HG03045 (cell line): ENCODE results near the gene SPTBN2.
A peak's percentile ranks its signal among the peaks of the same experiment; 100 is the strongest.

ENCODE experiments used
- ATAC-seq: cut with Tn5 transposase; IDR thresholded peaks from one replicate; pipeline ENCODE4 v1.9.1; 2021; ENCODE audit warnings: mild to moderate bottlenecking, moderate library complexity; ENCODE audit not compliant: unreplicated experiment

SPTBN2 gene

GRCh38 chr11:66686100-66686785 is 42.8 kb downstream of the SPTBN2 start:
- no peak for ATAC-seq

DNA sequence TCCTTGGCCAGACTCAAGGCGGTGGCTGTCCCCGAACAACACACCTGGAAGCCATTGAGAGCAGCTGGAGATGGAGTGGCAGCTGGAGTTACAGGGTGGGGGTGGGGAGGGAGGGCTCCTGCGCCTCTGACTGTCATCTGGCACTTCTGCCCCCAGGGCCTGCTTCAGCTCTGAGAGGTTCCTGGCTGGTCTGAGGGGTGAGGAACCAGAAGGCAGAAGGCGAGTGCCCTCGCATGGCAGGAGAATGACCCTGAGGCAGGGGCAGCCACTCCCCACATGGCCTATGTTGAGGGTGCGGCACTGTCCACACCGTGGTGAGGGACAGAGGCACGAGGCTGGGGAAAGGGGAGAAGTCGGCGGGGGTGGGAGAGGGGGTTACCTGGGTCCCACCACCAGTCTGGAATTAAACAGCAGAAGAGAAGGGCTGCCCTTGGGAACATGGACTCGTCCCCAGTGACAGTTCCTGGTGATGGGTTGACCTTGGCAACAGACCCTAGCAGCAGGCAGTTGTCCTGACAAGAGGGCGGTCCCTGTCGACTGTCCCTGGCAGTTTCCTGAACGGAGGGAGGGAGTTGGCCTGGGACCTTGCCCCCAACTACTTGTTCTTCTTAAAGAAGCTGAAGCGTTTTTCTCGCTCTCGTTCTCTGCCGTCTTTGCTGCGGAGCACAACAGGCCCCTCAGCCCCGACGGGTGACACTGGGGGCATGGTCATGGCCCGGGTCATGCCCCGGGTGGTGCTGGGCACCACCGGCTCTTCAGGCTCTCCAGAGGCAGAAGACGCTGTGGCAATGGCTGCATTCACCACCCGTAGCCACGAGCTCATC is 43.5 kb downstream of the SPTBN2 start:
- no peak for ATAC-seq

DNA sequence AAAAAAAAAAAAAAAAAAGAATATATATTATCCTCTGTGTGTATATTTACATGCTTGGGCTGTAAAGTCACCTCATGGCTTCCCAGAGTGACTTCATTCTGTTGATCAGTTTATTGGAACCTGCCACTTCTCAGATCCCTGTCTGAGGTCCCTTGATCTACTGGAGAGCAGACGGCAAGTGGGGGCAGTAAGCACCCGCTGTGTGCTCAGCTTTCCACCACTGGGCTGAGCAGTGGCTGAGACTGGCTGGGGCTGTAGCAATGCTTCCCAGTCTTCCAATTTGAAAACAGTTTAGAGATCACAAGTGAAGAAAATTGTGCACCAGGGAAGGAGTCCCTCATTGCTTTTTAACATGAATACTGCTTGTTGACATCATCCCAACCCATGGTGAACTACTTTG is 44.4 kb downstream of the SPTBN2 start:
- no peak for ATAC-seq

GRCh38 chr11:66683877-66684276 is 45.1 kb downstream of the SPTBN2 start:
- ATAC-seq: no peak

GRCh38 chr11:66680966-66681645 is 47.9 kb downstream of the SPTBN2 start:
- no peak for ATAC-seq

DNA sequence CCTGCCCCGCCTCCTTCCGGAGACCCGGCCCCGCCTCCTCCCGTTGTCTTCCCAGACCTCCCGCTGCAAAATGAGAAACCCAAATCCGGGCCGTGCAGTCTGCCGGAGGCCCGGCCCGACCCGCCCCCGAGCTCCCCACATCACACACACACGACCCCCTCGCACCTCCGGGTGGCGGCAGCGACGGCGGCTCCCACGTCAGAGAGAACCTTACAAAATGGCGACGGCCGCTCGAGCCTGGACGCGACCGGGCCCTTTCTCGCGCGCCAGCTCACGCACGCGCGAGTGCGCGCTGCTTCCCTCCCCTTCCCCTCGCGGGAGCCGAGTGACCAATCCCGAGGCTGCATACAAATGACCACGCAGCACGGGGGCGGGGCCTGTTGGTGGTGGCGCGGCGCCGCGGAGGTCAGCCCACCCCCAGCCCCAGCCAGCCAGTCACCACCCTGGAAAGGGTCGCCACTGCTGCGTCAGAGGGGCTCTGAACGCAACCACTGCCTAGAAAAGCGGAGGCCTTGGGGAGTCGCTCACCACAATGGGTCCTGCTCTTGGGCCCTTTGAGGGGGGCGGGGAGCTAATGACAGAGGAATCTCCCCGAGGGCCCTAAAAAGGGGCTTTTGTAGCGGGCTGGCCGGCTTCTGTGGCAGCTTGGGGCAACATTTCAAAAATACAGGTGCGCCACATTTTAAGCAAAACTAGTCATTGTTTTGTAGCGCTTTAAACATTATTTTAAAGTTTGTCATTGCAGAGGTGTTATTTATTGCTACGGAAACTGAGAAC is 51.2 kb downstream of the SPTBN2 start, which contains the start of gene RBM4B:
TSS of gene RBM4B (minus strand) at position 289 of the 777 bp plus-strand sequence. CDS start 808 bp downstream, outside the sequence.
- peak; percentile 83 for ATAC-seq

DNA sequence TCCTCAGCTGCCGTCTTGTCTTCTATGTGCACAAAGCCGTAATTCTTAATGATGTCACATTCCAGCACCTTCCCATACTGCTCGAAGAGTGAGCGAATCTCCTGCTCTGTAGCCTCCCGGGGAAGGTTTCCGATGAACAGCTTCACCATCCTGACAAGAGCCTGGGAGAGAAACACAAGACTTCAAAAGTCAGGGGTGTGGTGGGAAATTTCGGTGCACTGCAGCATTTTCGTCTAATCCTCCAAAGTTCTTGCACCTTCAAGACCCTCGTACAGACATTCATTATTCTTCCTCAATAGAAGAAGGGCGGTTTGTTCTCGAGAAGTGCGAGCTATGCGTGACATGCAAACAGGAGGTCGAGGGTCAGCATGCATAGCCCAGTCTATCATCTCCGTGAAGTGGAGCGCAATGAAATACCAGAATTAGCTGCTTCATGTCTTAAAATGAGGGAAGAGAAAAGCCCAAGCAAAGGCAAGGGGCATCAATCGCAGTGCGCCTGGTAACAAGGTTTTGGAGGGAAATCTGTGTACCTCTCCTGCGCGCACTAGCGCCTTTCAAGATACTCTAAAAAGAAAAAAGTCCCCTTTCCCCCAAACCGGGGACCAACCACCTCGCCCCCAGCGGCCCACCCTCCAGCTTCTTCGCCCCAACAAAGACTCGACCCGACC is 52.0 kb downstream of the SPTBN2 start:
- ATAC-seq: no peak

- no peak for ATAC-seq
Measured at GRCh38 chr11:66676282-66676919, 52.6 kb downstream of the SPTBN2 start.

- ATAC-seq: no peak
Measured at GRCh38 chr11:66674964-66675602, 53.9 kb downstream of the SPTBN2 start.

- ATAC-seq: no peak
Measured at GRCh38 chr11:66670816-66671215, 58.2 kb downstream of the SPTBN2 start.

GRCh38 chr11:66665369-66665768 is 63.6 kb downstream of the SPTBN2 start:
- ATAC-seq: no peak

DNA sequence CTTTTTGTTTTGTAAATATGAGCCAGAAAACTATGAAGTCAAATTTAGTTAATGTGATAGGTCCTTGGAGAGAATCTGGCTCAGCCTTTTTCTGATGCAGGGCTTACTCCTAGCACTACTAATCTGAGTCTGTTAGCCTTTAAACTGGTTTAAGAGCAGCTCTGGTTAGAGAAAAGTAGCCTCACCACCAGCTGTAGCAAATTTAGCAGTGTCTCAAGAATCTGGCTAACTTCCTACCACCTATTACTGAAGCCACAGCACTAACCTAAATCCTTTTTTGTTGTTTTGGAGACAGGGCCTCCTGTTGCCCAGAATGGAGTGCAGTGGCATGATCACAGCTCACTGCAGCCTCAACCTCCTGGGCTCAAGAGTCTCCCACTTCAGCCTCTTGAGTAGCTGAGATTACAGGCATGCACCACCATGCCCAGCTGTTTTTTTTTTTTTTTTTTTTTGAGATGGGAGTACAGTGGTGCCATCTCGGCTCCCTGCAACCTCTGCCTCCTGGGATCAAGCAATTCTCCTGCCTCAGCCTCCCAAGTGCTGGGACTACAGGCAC is 65.2 kb downstream of the SPTBN2 start:
- ATAC-seq: no peak

GRCh38 chr11:66659763-66660162 is 69.3 kb downstream of the SPTBN2 start:
- ATAC-seq: no peak

DNA sequence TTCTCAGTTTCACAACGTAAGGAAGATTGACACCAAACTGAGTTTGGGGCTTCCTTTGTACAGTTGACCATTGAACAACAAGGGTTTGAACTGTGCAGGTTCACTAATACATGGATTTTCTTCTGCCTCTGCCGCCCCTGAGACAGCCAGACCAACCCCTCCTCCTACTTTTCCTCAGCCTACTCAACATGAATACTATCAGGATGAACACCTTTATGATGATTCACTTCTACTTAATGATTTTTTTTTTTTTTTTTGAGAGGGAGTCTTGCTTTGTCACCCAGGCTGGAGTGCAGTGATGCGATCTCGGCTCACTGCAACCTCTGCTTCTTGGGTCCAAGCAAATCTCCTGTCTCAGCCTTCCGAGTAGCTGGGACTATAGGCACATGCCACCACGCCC is 75.9 kb downstream of the SPTBN2 start:
- no peak for ATAC-seq

- ATAC-seq: no peak
Measured at GRCh38 chr11:66652651-66653050, 76.4 kb downstream of the SPTBN2 start.

DNA sequence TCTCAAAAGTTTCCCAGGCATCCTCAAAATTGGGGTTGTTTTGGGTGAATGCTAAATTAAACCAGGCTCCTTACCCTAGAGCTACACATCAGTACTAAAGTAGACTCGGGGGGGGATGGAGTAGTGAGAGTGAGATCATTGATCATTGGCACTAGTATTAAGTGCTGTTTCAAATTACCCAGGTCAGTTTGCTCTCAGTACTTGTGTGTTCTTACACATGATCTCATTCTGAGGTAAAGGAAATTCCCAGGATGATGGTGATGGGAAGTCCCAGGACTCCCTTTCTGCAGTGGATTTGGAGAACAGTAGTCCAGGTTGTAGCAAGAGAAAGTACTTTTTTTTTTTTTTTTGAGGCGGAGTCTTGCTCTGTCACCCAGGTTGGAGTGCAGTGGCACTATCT is 78.0 kb downstream of the SPTBN2 start:
- no peak for ATAC-seq

- ATAC-seq: no peak
Measured at GRCh38 chr11:66649903-66650302, 79.1 kb downstream of the SPTBN2 start.

- ATAC-seq: no peak
Measured at GRCh38 chr11:66646828-66647227, 82.2 kb downstream of the SPTBN2 start.
